ENCODE data around the gene NEURL1B.
"Not testable (repeated sequence)": the region's sequence is repeated elsewhere in the genome, so short reads cannot be mapped to it uniquely, and the experiment has no call there.

The NEURL1B gene

GRCh38 chr5:172659570-172659908 lies 18.5 kb downstream of the NEURL1B start:
- no peak for DNase-seq

- no peak for DNase-seq
These were observed 19.0 kb downstream of the NEURL1B start for GRCh38 chr5:172659909-172660628.

DNA sequence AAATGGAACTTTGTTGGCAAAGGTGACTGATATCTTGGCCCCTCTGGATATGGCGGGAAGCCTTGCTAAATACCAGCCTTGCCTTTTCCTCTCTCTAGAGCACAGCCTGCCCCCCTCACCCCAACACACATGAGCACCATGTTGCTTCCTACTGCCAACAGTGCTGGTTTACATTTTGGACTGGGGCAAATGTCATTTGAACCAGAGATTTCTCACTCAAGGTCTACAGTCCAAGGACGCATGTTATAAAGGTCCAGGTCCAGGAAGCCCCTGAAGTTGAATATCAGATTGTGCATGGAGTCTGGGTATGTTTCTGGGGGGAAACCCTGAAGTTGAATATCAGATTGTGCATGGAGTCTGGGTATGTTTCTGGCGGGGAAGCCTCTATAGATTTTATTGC lies 19.9 kb downstream of the NEURL1B start:
- no peak for DNase-seq

DNA sequence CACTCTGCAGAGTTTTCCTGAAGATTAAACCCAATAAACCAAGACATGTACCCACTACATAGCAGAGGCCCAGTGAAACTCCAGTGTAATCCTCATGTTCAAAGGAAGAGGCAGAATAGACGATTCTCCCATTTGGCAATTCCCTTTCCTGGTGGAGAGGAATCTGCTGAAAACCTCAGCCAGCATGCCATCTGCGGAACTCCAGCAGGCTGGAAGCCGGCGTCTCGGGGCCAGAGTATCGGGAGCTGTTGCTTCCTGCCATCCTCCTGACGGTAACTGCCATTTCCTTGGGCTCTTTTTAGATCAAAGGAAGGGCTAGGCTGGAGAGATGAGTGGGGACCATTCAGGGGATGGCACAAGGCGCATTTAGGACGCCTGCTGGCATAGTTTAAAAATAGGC lies 20.5 kb downstream of the NEURL1B start:
- DNase-seq = no peak

DNA sequence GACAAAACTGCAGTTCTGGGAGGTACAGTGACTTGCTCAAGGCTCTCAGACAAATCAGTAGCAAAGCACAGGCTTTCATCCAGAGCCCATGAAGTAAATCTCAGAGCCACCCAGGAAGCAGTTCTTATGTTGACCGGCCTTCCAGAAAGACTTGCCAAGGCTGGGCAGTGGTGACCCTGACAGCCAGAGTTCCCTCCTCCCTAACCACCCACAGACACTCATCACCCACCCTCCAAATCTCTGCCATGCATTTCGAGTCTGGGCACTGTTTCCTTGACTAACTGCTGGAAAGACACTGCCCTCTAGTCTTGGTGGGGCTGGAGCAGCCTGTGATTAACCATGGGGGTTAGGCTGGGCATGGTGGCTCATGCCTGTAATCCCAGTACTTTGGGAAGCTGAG lies 21.5 kb downstream of the NEURL1B start:
- no peak for DNase-seq

GRCh38 chr5:172664018-172664417 lies 23.0 kb downstream of the NEURL1B start:
- no peak for DNase-seq

DNA sequence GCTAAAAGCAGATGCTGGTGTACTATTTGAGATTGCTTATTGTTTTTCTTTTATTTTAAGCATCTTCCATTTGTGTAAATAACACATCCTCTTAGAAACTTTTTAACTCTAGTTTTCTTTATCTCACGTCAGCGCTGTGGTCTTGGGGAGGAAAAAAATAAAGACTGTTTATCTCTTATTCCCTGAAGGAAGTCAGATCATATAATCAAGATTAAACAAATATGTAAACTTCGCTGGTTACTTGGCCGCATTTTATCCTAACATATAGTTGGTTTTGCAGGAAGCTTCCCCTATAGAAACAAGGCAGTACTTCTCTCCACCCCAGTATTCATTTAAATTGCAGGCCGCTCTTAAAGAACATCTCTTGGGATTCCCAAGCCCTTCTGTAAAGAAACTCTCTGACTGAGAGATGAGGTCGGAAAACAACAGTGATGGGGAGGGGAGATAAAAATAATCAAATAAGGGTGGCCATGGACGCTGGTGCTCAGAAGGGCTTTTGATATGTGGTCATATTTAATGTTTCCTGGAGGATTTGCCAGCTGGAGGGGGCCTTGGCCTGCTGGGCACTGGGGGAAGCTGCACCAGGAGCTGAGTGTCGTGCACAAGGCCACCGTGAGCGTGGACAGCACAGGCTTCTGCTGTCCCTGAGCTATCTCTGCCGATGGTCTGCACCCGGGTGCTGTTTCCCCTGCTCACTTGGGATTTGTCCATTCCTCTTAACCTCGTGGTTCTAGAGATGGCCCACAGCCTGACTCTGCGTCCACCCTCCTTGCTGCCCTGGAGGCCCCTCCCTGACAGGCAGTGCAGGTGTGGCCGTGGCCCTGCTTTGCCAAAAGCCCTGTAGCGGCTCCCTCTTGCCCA lies 23.8 kb downstream of the NEURL1B start:
- DNase-seq = no peak

DNA sequence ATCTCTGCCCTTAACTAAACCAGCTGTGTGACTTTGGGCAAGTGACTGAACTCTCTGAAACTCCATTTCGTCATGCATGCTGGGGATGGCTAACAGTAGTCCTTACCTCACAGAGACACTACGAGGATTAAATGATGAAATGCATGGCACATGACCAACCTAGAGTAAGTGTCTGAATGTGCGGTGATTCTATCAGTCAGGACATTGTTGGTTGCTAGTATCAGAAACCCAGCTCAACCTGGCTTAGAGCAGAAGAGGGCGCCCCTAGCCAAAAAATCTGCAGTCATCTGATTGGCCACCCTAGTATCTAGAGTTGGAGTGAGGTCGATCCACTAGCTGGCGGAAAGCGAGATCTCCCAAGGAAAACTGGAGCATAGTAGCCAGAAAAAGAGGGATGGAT lies 25.2 kb downstream of the NEURL1B start:
- DNase-seq = no peak

DNA sequence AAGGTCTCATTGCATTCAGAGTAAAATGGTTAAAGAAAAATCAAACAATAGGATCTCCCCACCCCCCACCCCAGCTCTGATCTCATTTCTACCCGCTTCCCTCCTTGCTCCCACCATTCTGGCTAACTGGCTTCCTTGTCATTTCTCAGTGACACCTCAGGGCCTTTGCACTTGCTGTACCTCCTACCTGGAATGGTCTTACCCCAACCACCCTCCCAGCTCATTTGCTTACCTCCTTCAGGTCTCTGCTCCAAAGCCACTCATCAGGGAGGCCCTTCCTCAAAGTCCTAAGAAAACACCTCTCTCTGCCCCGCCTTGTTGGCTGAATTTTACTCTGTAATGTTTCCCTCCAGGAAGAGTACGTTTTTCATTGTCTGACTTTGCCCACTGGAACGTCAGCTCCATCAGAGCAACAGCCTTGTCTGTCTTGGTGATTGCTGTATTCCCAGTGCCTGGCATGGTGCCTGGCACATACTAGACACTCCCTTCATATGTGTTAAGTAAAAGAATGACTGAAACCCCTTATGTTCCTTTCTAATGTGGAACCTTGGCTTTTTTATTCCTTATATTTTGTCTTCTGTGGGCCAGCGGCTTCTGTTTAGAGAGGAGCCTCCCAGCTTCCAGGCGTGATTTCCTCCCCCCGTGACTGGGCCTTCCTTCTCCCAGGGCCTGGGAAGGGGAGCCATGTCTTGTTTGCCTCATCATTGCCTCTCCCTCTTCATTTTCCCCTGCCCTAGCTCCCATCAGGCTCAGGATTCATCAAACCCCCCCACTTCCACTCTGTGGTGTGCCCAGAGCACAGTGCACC lies 26.9 kb downstream of the NEURL1B start:
- no peak for DNase-seq

GRCh38 chr5:172668594-172669071 lies 27.6 kb downstream of the NEURL1B start:
- DNase-seq = no peak

DNA sequence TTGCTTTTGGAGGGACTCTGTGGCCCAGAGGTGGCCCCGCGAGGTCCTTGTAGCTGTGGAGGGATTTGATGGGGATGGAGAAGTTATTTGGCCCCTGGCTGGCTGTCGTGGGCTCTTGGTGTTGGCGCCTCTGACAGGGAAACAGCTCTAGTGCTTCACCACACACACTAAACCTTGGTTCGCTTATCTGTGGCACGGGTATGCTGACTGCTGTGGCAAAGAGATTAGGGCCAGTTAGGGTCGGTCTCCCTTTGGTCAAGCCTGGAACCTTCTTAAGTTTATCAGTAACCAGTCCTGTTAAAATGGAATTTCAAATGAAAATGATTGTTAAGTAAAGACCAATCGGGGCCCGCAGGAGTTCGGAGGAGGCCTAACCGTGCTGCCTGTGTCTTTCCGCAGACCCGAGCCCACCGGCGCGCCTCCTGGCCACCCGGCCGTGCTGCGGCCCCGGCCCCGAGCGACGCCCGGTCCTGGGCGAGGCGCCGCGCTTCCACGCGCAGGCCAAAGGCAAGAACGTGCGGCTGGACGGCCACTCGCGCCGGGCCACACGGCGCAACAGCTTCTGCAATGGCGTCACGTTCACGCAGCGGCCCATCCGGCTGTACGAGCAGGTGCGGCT lies 28.4 kb downstream of the NEURL1B start:
- no peak for DNase-seq

GRCh38 chr5:172670005-172670402 lies 28.9 kb downstream of the NEURL1B start:
- no peak for DNase-seq

GRCh38 chr5:172670444-172670843 lies 29.4 kb downstream of the NEURL1B start:
- no peak for DNase-seq

DNA sequence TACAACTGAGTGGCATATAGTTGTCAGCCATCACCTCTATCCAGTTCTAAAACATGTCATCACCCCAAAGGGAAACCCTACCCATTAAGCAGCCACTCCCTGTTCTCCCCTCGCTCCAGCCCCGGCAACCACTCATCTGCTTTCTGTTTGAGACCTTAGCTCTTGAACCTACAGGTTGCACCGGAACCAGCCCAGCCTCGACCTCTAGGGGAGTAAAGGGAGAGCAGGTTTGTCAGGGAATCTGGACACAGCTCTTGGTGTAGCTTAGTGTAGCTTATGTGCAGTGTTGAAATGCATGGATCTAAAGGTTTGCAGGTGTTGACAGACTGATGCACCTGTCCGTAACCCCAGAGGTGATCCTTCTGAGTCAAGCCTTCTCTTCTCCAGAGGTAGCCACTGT lies 30.0 kb downstream of the NEURL1B start:
- no peak for DNase-seq

GRCh38 chr5:172672681-172673080 lies 31.6 kb downstream of the NEURL1B start:
- no peak for DNase-seq

DNA sequence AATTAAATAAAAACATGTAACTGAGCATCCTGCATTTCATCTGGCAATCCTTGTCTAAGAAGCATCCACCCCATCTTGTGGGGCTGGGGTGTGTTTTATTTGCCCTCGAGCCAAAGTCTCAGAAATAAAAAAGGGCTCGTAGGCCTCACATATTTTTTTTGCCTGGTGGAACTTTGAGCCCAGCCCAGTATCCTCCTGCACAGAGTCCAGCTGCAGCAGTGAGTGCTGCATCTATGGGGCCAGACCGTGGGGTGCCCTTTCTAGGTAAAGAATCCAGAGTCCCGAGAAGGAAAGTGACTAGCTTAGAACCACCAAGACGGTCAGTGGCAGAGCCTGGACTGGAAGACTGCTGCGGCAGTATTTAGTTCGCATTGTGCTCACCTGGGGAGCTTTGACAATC lies 33.1 kb downstream of the NEURL1B start:
- no peak for DNase-seq

DNA sequence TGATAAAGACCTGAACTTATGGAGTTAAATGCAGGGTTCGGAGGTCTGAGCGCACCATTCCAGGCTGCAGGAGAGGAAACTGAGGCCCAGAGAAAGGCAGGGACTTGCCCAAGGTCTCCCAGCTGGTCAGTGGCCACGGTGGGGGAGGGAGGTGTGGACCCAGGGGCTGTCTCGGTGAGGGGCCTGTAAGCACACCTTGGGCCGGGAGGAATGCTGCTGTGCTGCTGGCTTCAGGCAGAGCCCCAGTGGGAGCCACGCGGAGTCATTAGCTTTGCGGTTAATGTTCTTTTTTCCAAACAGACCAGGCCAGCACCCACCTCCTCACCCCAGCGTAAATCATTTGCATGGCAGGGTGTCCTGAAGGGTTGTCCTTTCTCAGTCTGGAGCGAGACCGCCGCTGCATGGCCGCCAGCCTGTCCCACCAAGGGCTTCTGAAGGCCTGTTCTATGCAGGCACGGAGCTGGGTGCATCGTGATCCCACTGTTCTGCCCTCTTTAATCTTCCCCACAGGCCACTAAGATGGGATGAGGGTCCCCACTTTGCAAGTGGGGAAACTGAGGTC lies 35.9 kb downstream of the NEURL1B start:
- DNase-seq = no peak

GRCh38 chr5:172678362-172678874 lies 37.4 kb downstream of the NEURL1B start:
- not testable (repeated sequence) for DNase-seq

- DNase-seq = no peak
These were observed 37.8 kb downstream of the NEURL1B start for GRCh38 chr5:172678902-172679301.

DNA sequence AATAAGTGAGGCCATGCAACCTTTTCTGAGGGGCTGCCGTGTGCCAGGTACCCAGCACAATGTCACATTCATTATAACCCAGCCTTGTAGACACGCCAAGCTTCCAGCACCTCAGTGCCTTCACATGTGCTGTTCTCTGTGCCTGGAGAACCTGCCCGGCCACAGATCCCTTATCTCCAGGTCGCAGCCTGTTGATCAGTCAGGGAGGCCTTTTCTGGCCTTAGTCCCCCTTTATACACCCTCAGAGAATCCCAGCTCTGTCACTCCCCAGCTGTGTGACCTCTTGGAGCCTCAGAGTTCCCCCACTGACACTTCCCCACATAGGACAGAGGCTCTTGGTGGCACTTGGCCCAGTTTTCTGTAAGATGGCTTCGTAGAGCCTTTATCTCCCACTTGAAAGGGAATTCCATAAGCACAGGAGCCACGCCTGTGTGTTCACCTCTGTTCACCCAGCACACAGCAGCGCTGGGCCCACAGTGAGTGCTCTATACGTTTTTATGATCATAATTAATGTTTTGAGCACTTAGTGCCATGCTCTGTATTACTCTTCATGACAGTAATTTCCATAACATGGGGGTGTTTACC lies 38.7 kb downstream of the NEURL1B start:
- DNase-seq = no peak

GRCh38 chr5:172680921-172681320 lies 39.9 kb downstream of the NEURL1B start:
- DNase-seq = no peak

- no peak for DNase-seq
These were observed 40.4 kb downstream of the NEURL1B start for GRCh38 chr5:172681421-172681820.
